IMR-90 (cell line): ENCODE results near the gene UPF1.

Source experiments
- CEBPB ChIP-seq: IDR thresholded peaks from 2 replicates; pipeline ENCODE4 v1.6.1; 2012; ENCODE audit warnings: low read depth, low read length, improper control_type of control experiment
- CHD1 ChIP-seq: IDR thresholded peaks from 2 replicates; pipeline ENCODE4 v1.6.1; 2012; ENCODE audit warnings: low read depth, low read length, improper control_type of control experiment
- CTCF ChIP-seq: conservative IDR thresholded peaks from 2 replicates; pipeline ENCODE4 v1.5.1; 2012; ENCODE audit warnings: mild to moderate bottlenecking, low read depth, low read length, improper control_type of control experiment
- ELK1 ChIP-seq: fragments of 150-350 bp; IDR thresholded peaks from 2 replicates; pipeline ENCODE4 v1.6.1; 2016; ENCODE audit warnings: low read depth, mild to moderate bottlenecking, low read length, moderate library complexity, borderline replicate concordance
- FOS ChIP-seq: fragments of 150-350 bp; IDR thresholded peaks from 2 replicates; pipeline ENCODE4 v1.6.1; 2016; ENCODE audit warnings: low read depth, low read length
- MAFK ChIP-seq: IDR thresholded peaks from 2 replicates; pipeline ENCODE4 v1.6.1; 2012; ENCODE audit warnings: low read depth, low read length, improper control_type of control experiment
- MAZ ChIP-seq: IDR thresholded peaks from 2 replicates; pipeline ENCODE4 v1.6.1; 2012; ENCODE audit warnings: low read depth, mild to moderate bottlenecking, low read length, improper control_type of control experiment, moderate library complexity, borderline replicate concordance
- POLR2A ChIP-seq: IDR thresholded peaks from 2 replicates; pipeline ENCODE4 v1.6.1; 2012; ENCODE audit warnings: mild to moderate bottlenecking, low read depth, low read length
- RAD21 ChIP-seq: IDR thresholded peaks from 2 replicates; pipeline ENCODE4 v1.6.1; 2012; ENCODE audit warnings: low read length, improper control_type of control experiment
- RFX5 ChIP-seq: IDR thresholded peaks from 2 replicates; pipeline ENCODE4 v1.8.0; 2012; ENCODE audit warnings: low read depth, mild to moderate bottlenecking, low read length, moderate library complexity
- SMC3 ChIP-seq: fragments of 150-350 bp; IDR thresholded peaks from 2 replicates; pipeline ENCODE4 v1.6.1; 2016; ENCODE audit warnings: low read depth, mild to moderate bottlenecking, antibody characterized with exemption, low read length, moderate library complexity
- USF2 ChIP-seq: fragments of 150-350 bp; IDR thresholded peaks from 2 replicates; pipeline ENCODE4 v1.6.1; 2017; ENCODE audit warnings: mild to moderate bottlenecking, antibody characterized with exemption, low read length, low read depth

- TF ChIP-seq CTCF (no peak), SMC3 (no peak), POLR2A (no peak), CHD1 (no peak), CEBPB (no peak), MAFK (no peak), ELK1 (no peak), USF2 (no peak), RAD21 (no peak), MAZ (no peak), FOS (no peak), RFX5 (no peak)
Measured at GRCh38 chr19:18869781-18870530, 38.2 kb downstream of the UPF1 start.
